IMR-90 (cell line): Measurements from ENCODE around the gene IGF2R.

Experiments
- ELK1 ChIP-seq: fragments of 150-350 bp; IDR thresholded peaks from 2 replicates; pipeline ENCODE4 v1.6.1; 2016; ENCODE audit warnings: low read depth, mild to moderate bottlenecking, low read length, moderate library complexity, borderline replicate concordance
- POLR2A ChIP-seq: IDR thresholded peaks from 2 replicates; pipeline ENCODE4 v1.6.1; 2012; ENCODE audit warnings: mild to moderate bottlenecking, low read depth, low read length
- RAD21 ChIP-seq: IDR thresholded peaks from 2 replicates; pipeline ENCODE4 v1.6.1; 2012; ENCODE audit warnings: low read length, improper control_type of control experiment
- RFX5 ChIP-seq: IDR thresholded peaks from 2 replicates; pipeline ENCODE4 v1.8.0; 2012; ENCODE audit warnings: low read depth, mild to moderate bottlenecking, low read length, moderate library complexity
- USF2 ChIP-seq: fragments of 150-350 bp; IDR thresholded peaks from 2 replicates; pipeline ENCODE4 v1.6.1; 2017; ENCODE audit warnings: mild to moderate bottlenecking, antibody characterized with exemption, low read length, low read depth
- TF ChIP-seq, protein P1 (sequence below): conservative IDR thresholded peaks from 2 replicates; pipeline ENCODE4 v1.5.1; 2012; ENCODE audit warnings: mild to moderate bottlenecking, low read depth, low read length, improper control_type of control experiment

DNA sequence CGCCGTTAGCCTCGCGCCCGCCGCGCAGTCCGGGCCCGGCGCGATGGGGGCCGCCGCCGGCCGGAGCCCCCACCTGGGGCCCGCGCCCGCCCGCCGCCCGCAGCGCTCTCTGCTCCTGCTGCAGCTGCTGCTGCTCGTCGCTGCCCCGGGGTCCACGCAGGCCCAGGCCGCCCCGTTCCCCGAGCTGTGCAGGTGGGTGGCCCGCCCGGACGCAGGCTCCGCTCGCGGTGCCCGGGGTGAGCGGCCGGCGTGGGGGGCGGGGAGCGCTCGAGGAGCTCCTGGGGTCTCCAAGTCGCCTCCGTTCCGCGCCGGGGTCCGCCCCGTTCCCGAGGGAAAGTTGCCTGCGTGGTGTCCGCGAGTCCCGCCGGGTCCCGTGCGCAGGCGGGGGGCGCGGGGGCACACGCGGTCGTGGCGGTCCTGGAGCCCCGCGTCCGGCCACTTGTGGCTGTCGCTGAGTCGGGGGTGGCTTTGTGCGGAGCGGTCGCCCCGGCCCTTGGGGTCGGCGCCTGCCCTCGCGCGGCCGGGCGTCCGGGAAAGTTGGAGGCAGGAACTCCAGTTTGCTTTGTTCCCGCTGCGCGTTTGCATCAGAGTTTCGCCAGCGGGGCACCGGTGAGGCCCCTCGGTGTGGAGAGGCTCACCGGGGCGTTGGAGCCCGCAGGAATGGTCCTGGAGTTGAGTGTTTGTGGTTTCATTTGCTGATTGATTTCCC is 476 bp downstream of the IGF2R start:
- TF ChIP-seq POLR2A: no peak; the same call in 1 of the 2 replicates
- TF ChIP-seq, protein P1, sequence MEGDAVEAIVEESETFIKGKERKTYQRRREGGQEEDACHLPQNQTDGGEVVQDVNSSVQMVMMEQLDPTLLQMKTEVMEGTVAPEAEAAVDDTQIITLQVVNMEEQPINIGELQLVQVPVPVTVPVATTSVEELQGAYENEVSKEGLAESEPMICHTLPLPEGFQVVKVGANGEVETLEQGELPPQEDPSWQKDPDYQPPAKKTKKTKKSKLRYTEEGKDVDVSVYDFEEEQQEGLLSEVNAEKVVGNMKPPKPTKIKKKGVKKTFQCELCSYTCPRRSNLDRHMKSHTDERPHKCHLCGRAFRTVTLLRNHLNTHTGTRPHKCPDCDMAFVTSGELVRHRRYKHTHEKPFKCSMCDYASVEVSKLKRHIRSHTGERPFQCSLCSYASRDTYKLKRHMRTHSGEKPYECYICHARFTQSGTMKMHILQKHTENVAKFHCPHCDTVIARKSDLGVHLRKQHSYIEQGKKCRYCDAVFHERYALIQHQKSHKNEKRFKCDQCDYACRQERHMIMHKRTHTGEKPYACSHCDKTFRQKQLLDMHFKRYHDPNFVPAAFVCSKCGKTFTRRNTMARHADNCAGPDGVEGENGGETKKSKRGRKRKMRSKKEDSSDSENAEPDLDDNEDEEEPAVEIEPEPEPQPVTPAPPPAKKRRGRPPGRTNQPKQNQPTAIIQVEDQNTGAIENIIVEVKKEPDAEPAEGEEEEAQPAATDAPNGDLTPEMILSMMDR: no peak
- no peak for TF ChIP-seq RFX5
- no peak for TF ChIP-seq RAD21
- no peak for TF ChIP-seq ELK1
- TF ChIP-seq USF2: no peak
